Ishikawa (cell line): ENCODE data around the gene CLIC4.

Source experiments
- CEBPB ChIP-seq: IDR thresholded peaks from 2 replicates; pipeline ENCODE4 v1.6.1; 2012
- CREB1 ChIP-seq: IDR thresholded peaks from 2 replicates; pipeline ENCODE4 v1.6.1; 2012; ENCODE audit warnings: low read depth
- EGR1 ChIP-seq: IDR thresholded peaks from 2 replicates; pipeline ENCODE4 v1.6.1; 2012
- EP300 ChIP-seq: IDR thresholded peaks from 2 replicates; pipeline ENCODE4 v1.6.1; 2012; ENCODE audit warnings: borderline replicate concordance
- FOXM1 ChIP-seq: IDR thresholded peaks from 2 replicates; pipeline ENCODE4 v1.6.1; 2012; ENCODE audit warnings: low read depth, borderline replicate concordance
- NFIC ChIP-seq: IDR thresholded peaks from 2 replicates; pipeline ENCODE4 v1.6.1; 2012
- RAD21 ChIP-seq: IDR thresholded peaks from 2 replicates; pipeline ENCODE4 v1.6.1; 2012; ENCODE audit warnings: low read depth
- TAF1 ChIP-seq: IDR thresholded peaks from 2 replicates; pipeline ENCODE4 v1.6.1; 2012; ENCODE audit warnings: low read depth, mild to moderate bottlenecking
- TCF12 ChIP-seq: IDR thresholded peaks from 2 replicates; pipeline ENCODE4 v1.6.1; 2012; ENCODE audit warnings: low read depth
- TEAD4 ChIP-seq: IDR thresholded peaks from 2 replicates; pipeline ENCODE4 v1.6.1; 2012
- USF1 ChIP-seq: IDR thresholded peaks from 2 replicates; pipeline ENCODE4 v1.6.1; 2012
- YY1 ChIP-seq: IDR thresholded peaks from 2 replicates; pipeline ENCODE4 v1.6.1; 2012; ENCODE audit warnings: low read depth
- ZBTB7A ChIP-seq: IDR thresholded peaks from 2 replicates; pipeline ENCODE4 v1.6.1; 2012; ENCODE audit warnings: low read depth
- TF ChIP-seq, protein P1 (sequence below): IDR thresholded peaks from 2 replicates; pipeline ENCODE4 v1.6.1; 2012; ENCODE audit warnings: low read depth, mild to moderate bottlenecking
- TF ChIP-seq, protein P2 (sequence below): IDR thresholded peaks from 2 replicates; pipeline ENCODE4 v1.6.1; 2012

CLIC4 gene

DNA sequence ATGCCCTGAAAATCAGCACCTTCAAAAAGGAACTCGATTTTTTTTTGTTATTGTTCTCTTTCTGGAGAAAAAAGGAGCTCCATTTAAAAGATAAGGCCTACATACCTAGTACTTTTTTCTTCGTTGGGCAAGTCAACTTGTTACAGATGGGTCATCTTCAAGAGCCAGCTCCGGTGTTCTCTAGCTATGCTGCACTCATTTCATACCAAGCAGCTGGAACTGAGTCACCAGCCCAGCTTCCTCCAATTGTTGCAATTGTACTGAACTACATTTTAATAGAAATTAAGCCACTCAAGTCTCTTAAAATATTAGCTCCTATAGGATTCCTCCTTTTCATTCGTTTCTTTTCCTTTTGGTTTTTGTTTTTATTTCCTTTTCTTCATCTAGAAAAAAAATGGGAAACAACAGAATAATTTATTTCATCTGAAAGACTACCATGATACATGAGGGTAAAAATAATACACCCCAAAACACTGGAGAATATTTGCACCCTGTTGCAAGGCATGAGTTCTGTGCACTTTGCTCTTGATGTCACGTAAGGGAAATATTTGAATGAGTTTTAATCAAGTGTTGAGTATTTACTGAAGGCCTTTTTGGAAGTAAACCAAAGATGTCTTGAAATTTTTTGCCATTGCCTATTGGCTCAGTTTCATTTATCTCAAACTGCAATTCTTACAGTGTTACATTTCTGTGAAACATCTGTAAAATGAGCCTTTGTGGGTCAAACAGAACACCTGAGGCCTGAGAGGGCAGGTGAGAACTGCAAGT is 60.5 kb downstream of the CLIC4 start:
- TF ChIP-seq EGR1 (no peak), NFIC (no peak), TAF1 (no peak), FOXM1 (no peak), YY1 (no peak), TCF12 (no peak), USF1 (no peak), CREB1 (no peak), EP300 (no peak), ZBTB7A (no peak), RAD21 (no peak), CEBPB (no peak), TEAD4 (no peak)
- TF ChIP-seq, protein P1, sequence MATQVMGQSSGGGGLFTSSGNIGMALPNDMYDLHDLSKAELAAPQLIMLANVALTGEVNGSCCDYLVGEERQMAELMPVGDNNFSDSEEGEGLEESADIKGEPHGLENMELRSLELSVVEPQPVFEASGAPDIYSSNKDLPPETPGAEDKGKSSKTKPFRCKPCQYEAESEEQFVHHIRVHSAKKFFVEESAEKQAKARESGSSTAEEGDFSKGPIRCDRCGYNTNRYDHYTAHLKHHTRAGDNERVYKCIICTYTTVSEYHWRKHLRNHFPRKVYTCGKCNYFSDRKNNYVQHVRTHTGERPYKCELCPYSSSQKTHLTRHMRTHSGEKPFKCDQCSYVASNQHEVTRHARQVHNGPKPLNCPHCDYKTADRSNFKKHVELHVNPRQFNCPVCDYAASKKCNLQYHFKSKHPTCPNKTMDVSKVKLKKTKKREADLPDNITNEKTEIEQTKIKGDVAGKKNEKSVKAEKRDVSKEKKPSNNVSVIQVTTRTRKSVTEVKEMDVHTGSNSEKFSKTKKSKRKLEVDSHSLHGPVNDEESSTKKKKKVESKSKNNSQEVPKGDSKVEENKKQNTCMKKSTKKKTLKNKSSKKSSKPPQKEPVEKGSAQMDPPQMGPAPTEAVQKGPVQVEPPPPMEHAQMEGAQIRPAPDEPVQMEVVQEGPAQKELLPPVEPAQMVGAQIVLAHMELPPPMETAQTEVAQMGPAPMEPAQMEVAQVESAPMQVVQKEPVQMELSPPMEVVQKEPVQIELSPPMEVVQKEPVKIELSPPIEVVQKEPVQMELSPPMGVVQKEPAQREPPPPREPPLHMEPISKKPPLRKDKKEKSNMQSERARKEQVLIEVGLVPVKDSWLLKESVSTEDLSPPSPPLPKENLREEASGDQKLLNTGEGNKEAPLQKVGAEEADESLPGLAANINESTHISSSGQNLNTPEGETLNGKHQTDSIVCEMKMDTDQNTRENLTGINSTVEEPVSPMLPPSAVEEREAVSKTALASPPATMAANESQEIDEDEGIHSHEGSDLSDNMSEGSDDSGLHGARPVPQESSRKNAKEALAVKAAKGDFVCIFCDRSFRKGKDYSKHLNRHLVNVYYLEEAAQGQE, result no peak

DNA sequence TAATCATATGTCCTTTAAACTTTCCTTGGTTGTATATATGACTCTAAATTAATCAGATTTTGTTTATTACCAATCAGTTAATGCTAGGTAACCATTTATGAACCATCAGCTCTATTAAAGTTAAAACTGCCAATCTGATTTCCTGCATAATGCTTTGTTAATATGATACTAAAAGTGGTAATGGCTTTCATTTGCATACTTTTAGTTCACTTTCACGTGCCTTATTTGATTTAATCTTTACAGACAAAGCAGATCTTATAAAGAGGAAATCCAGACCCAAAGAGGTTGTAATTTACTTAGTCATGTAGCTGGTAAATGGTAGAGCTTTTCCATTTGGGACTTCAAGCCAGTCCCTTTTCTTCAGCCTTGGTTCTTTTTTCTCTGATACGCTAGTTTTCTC is 61.3 kb downstream of the CLIC4 start:
- TF ChIP-seq YY1 (no peak), TCF12 (no peak), RAD21 (no peak), EGR1 (no peak), FOXM1 (no peak), USF1 (no peak), CREB1 (no peak), EP300 (no peak), CEBPB (no peak), NFIC (no peak), TAF1 (no peak)

- TF ChIP-seq TCF12 (no peak), USF1 (no peak), CREB1 (no peak)
Observed at GRCh38 chr1:24822887-24823286, 77.6 kb downstream of the CLIC4 start.

DNA sequence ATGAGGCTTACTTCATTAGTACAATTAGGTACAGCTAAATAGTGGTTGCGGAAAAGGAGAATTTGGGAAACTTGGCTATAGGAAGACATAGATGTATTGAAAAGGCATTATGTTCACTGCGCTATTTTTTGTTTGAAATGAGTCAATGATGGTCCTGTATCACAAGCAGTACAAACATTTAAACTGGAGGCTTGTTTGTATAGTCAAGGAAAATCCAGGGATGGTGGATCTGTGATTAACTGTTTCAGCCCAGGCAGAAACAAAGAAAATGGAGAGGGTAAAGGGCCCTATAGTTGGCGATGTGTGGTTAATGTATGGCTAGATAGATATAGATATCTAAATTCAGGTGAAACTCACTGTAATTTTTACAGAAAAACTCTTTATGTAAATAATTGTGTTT is 79.9 kb downstream of the CLIC4 start:
- TF ChIP-seq, protein P1, result no peak
- TF ChIP-seq RAD21 (no peak), EGR1 (no peak), USF1 (no peak), YY1 (no peak), TEAD4 (no peak), CEBPB (no peak), ZBTB7A (no peak), NFIC (no peak), EP300 (no peak), TCF12 (no peak), CREB1 (no peak), TAF1 (no peak), FOXM1 (no peak)
- TF ChIP-seq, protein P2, sequence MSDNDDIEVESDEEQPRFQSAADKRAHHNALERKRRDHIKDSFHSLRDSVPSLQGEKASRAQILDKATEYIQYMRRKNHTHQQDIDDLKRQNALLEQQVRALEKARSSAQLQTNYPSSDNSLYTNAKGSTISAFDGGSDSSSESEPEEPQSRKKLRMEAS, result no peak

GRCh38 chr1:24826510-24826909 is 81.3 kb downstream of the CLIC4 start:
- TF ChIP-seq TAF1 (no peak), FOXM1 (no peak), TCF12 (no peak)
- TF ChIP-seq, protein P2, result no peak
